ENCODE results near the gene CCDC8. TPM values are rescaled to one million over a fixed set of nuclear protein-coding genes. Genes with fewer than 3 reads are reported as not detected.

CCDC8 gene
- total RNA-seq, 1 experiment from 2014 or later = 24.5 TPM

GRCh38 chr19:46447824-46448223 lies 34.5 kb upstream of the CCDC8 start:
- Histone ChIP-seq H3K27me3 (replicated peaks; ENCODE audit: insufficient read depth, low read depth, low read length, poor library complexity) (no peaks in the 10 kb centered on the region), H3K27ac (ENCODE audit: low read depth, low read length, poor library complexity, severe bottlenecking) (no peak overlapping the region), H3K4me1 (ENCODE audit: insufficient read depth, low read length, poor library complexity, severe bottlenecking) (peaks cover 4% of the 10 kb centered on the region), H3K4me3 (ENCODE audit: low read depth, low read length, poor library complexity, severe bottlenecking) (no peak overlapping the region), H3K36me3 (ENCODE audit: insufficient read depth, low read length, poor library complexity, severe bottlenecking) (no peaks in the 10 kb centered on the region), H3K9me3 (ENCODE audit: low read depth, low read length, poor library complexity, severe bottlenecking) (peaks cover 4% of the 10 kb centered on the region)
- intact Hi-C loops (cut with micrococcal nuclease; ENCODE audit: unreplicated experiment) = no loop called here
- TF ChIP-seq EZH2 (IDR thresholded peaks at IDR 0.05; ENCODE audit: borderline replicate concordance, low read depth, low read length, poor library complexity, severe bottlenecking) (no peak), CTCF (conservative IDR thresholded peaks at IDR 0.05; ENCODE audit: low read depth, low read length) (no peak)
- ChIA-PET CTCF (no interaction called here), POLR2A (ENCODE audit: low non-redundant PET) (interaction anchor here (0.7 kb wide), 1 partner anchor 34 kb away, joined by 4 read pairs; no protein-coding TSS in a partner anchor)
- no TSS peak for BruUV-seq (replicated peaks)
- DNase-seq (ENCODE audit: low spot score) = no peak

GRCh38 chr19:46447006-46447405 lies 33.6 kb upstream of the CCDC8 start:
- POLR2A ChIA-PET (ENCODE audit: low non-redundant PET) = no interaction called here
- H3K4me1 ChIP-seq (ENCODE audit: insufficient read depth, low read length, poor library complexity, severe bottlenecking) = peaks cover 4% of the 10 kb centered on the region
- TF ChIP-seq CTCF (conservative IDR thresholded peaks at IDR 0.05; ENCODE audit: low read depth, low read length) = no peak
- TF ChIP-seq EZH2 (IDR thresholded peaks at IDR 0.05; ENCODE audit: borderline replicate concordance, low read depth, low read length, poor library complexity, severe bottlenecking) = no peak
- no peaks in the 10 kb centered on the region for H3K27me3 ChIP-seq (replicated peaks; ENCODE audit: insufficient read depth, low read depth, low read length, poor library complexity)
- BruUV-seq (replicated peaks) = no TSS peak
- H3K27ac ChIP-seq (ENCODE audit: low read depth, low read length, poor library complexity, severe bottlenecking) = no peak overlapping the region
- no peaks in the 10 kb centered on the region for H3K36me3 ChIP-seq (ENCODE audit: insufficient read depth, low read length, poor library complexity, severe bottlenecking)
- H3K9me3 ChIP-seq (ENCODE audit: low read depth, low read length, poor library complexity, severe bottlenecking) = peaks cover 4% of the 10 kb centered on the region
- DNase-seq (ENCODE audit: low spot score) = no peak
- intact Hi-C loops (cut with micrococcal nuclease; ENCODE audit: unreplicated experiment) = no loop called here
- CTCF ChIA-PET = no interaction called here
- H3K4me3 ChIP-seq (ENCODE audit: low read depth, low read length, poor library complexity, severe bottlenecking) = no peak overlapping the region

- Histone ChIP-seq H3K36me3 (ENCODE audit: insufficient read depth, low read length, poor library complexity, severe bottlenecking) (no peaks in the 10 kb centered on the region), H3K9me3 (ENCODE audit: low read depth, low read length, poor library complexity, severe bottlenecking) (peaks cover 4% of the 10 kb centered on the region), H3K4me1 (ENCODE audit: insufficient read depth, low read length, poor library complexity, severe bottlenecking) (peaks cover 4% of the 10 kb centered on the region), H3K27me3 (replicated peaks; ENCODE audit: insufficient read depth, low read depth, low read length, poor library complexity) (no peaks in the 10 kb centered on the region), H3K27ac (ENCODE audit: low read depth, low read length, poor library complexity, severe bottlenecking) (no peak overlapping the region), H3K4me3 (ENCODE audit: low read depth, low read length, poor library complexity, severe bottlenecking) (no peak overlapping the region)
- no peak for DNase-seq (ENCODE audit: low spot score)
- intact Hi-C loops (cut with micrococcal nuclease; ENCODE audit: unreplicated experiment) = no loop called here
- TF ChIP-seq EZH2 (IDR thresholded peaks at IDR 0.05; ENCODE audit: borderline replicate concordance, low read depth, low read length, poor library complexity, severe bottlenecking) (no peak), CTCF (conservative IDR thresholded peaks at IDR 0.05; ENCODE audit: low read depth, low read length) (no peak)
- ChIA-PET CTCF (no interaction called here), POLR2A (ENCODE audit: low non-redundant PET) (no interaction called here)
- no TSS peak for BruUV-seq (replicated peaks)
Observed at GRCh38 chr19:46446021-46446420, 32.7 kb upstream of the CCDC8 start.

Measured in A673 (cell line).